Endothelial cell (in vitro differentiated cells): ENCODE results near the gene KRTAP5-1. TPM values are rescaled to one million over a fixed set of nuclear protein-coding genes. Genes with fewer than 3 reads are reported as not detected.
"Not testable (repeated sequence)": the region's sequence is repeated elsewhere in the genome, so short reads cannot be mapped to it uniquely, and the experiment has no call there.

Source experiments
- DNase-seq: peaks from one replicate; pipeline ENCODE4 v3.0.0; 2021; ENCODE audit warnings: low spot score
- H3K27ac Mint-ChIP-seq: one replicate; pipeline ENCODE4 v1.8.0; 2021; ENCODE audit warnings: mixed read lengths, inconsistent platforms; ENCODE audit not compliant: unreplicated experiment
- H3K27me3 Mint-ChIP-seq: one replicate; pipeline ENCODE4 v1.8.0; 2021; ENCODE audit warnings: mild to moderate bottlenecking, moderate library complexity, mixed read lengths, inconsistent platforms; ENCODE audit not compliant: unreplicated experiment
- H3K36me3 Mint-ChIP-seq: one replicate; pipeline ENCODE4 v1.8.0; 2021; ENCODE audit warnings: mild to moderate bottlenecking, low read depth, mixed read lengths, inconsistent platforms; ENCODE audit not compliant: unreplicated experiment
- H3K4me1 Mint-ChIP-seq: one replicate; pipeline ENCODE4 v1.8.0; 2021; ENCODE audit warnings: mild to moderate bottlenecking, mixed read lengths, inconsistent platforms; ENCODE audit not compliant: unreplicated experiment
- H3K4me3 Mint-ChIP-seq: one replicate; pipeline ENCODE4 v1.8.0; 2021; ENCODE audit warnings: mild to moderate bottlenecking, mixed read lengths, inconsistent platforms; ENCODE audit not compliant: unreplicated experiment
- H3K9me3 Mint-ChIP-seq: one replicate; pipeline ENCODE4 v1.8.0; 2021; ENCODE audit warnings: mixed read lengths, inconsistent platforms; ENCODE audit not compliant: unreplicated experiment
- long read RNA-seq: library from polyadenylated mRNA; unstranded; transcript quantifications from one replicate; pipeline ENCODE4 v2.0.0, GENCODE V29; 2020; ENCODE audit not compliant: unreplicated experiment
- total RNA-seq: library from RNA; stranded (reverse); fragmentation: NEBNext Ultra II Directional; extraction: Animal tissue kit (Norgen Biotek cat#: 25700); gene quantifications from one replicate; pipeline ENCODE4 v1.2.1, GENCODE V29; 2021; ENCODE audit not compliant: unreplicated experiment
- TF ChIP-seq, protein P1 (sequence below): fragments of 200-600 bp; sonication (generic); IDR thresholded peaks from one replicate; pipeline ENCODE4 v1.5.0; 2021; ENCODE audit warnings: antibody characterized with exemption; ENCODE audit not compliant: unreplicated experiment

Gene KRTAP5-1
- total RNA-seq = not detected
- long read RNA-seq = 0 reads

DNA sequence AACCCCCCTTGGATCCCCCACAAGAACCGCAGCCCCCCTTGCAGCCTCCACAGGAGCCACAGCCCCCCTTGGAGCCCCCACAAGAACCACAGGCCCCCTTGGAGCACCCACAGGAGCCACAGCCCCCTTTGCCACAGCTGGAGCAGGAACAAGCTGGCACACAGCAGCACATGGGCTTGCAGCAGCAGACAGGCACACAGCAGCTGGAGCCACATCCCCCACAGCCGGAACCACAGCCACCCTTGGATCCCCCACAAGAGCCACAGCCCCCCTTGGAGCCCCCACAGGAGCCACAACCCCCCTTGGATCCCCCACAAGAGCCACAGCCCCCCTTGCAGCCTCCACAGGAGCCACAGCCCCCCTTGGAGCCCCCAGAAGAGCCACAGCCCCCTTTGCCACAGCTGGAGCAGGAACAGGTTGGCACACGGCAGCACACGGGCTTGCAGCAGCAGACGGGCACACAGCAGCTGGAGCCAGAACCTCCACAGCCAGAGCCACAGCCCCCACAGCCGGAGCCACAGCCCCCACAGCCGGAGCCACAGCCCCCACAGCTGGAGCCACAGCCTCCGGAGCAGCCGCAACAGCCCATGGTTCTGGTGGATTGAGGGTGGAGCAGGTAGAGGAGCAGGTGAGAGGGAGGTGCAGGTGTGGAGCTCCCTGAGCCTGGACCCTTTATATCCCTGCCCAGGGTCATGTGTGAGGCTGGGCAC, at the start of gene KRTAP5-1:
Gene KRTAP5-1 (minus strand): TSS at position 623 of the 710 bp plus-strand sequence. CDS start 34 bp downstream, at position 589.
- H3K27ac Mint-ChIP-seq = peak within 1 kb of the TSS; percentile 5
- DNase-seq, H3K4me1 Mint-ChIP-seq, H3K27me3 Mint-ChIP-seq, H3K4me3 Mint-ChIP-seq, H3K9me3 Mint-ChIP-seq, H3K36me3 Mint-ChIP-seq: not testable (repeated sequence)

- peaks cover 4% of the 10 kb centered on the region for H3K27me3 Mint-ChIP-seq
- H3K9me3 Mint-ChIP-seq = no peaks in the 10 kb centered on the region
- no peak for DNase-seq
- TF ChIP-seq, protein P1, sequence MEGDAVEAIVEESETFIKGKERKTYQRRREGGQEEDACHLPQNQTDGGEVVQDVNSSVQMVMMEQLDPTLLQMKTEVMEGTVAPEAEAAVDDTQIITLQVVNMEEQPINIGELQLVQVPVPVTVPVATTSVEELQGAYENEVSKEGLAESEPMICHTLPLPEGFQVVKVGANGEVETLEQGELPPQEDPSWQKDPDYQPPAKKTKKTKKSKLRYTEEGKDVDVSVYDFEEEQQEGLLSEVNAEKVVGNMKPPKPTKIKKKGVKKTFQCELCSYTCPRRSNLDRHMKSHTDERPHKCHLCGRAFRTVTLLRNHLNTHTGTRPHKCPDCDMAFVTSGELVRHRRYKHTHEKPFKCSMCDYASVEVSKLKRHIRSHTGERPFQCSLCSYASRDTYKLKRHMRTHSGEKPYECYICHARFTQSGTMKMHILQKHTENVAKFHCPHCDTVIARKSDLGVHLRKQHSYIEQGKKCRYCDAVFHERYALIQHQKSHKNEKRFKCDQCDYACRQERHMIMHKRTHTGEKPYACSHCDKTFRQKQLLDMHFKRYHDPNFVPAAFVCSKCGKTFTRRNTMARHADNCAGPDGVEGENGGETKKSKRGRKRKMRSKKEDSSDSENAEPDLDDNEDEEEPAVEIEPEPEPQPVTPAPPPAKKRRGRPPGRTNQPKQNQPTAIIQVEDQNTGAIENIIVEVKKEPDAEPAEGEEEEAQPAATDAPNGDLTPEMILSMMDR = no peak
- no peak overlapping the region for H3K27ac Mint-ChIP-seq
- no peak overlapping the region for H3K4me3 Mint-ChIP-seq
- no peaks in the 10 kb centered on the region for H3K36me3 Mint-ChIP-seq
- H3K4me1 Mint-ChIP-seq = peaks cover 9% of the 10 kb centered on the region
Observed at GRCh38 chr11:1633864-1634263, 48.8 kb upstream of the KRTAP5-1 start.

DNA sequence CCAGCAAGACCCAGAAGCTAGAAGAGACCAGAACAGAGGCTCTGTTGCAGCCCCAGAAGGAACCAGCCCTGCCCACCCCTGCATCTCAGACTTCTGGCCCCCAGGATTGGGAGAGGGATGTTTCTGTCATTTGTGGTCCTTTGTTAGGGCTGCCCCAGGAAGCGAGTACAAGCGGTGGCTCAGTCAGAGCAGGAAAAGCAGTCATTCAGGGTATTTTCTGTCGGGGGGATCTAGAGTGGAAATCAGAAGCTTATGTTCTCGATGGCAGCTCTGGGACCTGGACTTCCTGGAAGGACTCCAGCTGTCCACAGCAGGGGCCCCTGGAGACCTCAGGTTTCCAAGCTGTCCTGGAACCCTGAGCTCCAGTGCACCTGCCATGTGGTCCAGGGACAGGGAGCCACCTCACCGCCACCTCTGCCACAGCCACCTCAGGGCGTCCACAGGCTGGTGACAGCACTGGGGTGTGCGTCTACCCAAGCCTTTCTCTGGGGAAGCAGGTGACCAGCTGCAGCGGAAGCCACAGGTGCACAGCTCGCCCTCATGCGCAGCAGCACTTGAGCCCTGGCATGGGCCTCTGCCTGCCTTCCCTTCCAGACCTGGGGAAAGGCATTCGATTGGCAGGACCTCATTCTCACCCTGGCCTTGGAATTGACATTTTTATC, 47.1 kb upstream of the KRTAP5-1 start:
- Mint-ChIP-seq H3K9me3 (no peaks in the 10 kb centered on the region), H3K36me3 (no peaks in the 10 kb centered on the region), H3K27ac (no peak overlapping the region), H3K27me3 (peaks cover 4% of the 10 kb centered on the region), H3K4me1 (peaks cover 10% of the 10 kb centered on the region), H3K4me3 (no peak overlapping the region)
- no peak for DNase-seq
- TF ChIP-seq, protein P1 = no peak

GRCh38 chr11:1631066-1631568, 46.0 kb upstream of the KRTAP5-1 start:
- DNase-seq = no peak
- Mint-ChIP-seq H3K9me3 (no peaks in the 10 kb centered on the region), H3K27me3 (peaks cover 4% of the 10 kb centered on the region), H3K4me1 (peaks cover 10% of the 10 kb centered on the region), H3K4me3 (no peak overlapping the region), H3K36me3 (no peaks in the 10 kb centered on the region), H3K27ac (no peak overlapping the region)
- TF ChIP-seq, protein P1 = no peak

- Mint-ChIP-seq H3K4me3 (no peak overlapping the region), H3K36me3 (no peaks in the 10 kb centered on the region), H3K27ac (no peak overlapping the region), H3K4me1 (peaks cover 10% of the 10 kb centered on the region), H3K27me3 (peaks cover 4% of the 10 kb centered on the region), H3K9me3 (no peaks in the 10 kb centered on the region)
- TF ChIP-seq, protein P1 = no peak
- DNase-seq = no peak
Observed at GRCh38 chr11:1630271-1630670, 45.2 kb upstream of the KRTAP5-1 start.
